Muscle of arm (tissue), 12 donors: ENCODE results near the gene INSIG2. TPM values are rescaled to one million over a fixed set of nuclear protein-coding genes. Genes with fewer than 3 reads are reported as not detected.

Experiments used
- DNase-seq: peaks from one replicate; pipeline ENCODE4 v3.0.0-alpha.2; 2013
- polyA plus RNA-seq, 12 donors: library from polyadenylated mRNA; unstranded; fragments of 120-200 nt; gene quantifications; one replicate each; pipeline ENCODE4 v1.2.1, GENCODE V29; 2013; ENCODE audit not compliant: insufficient read length in 12 of 12

Gene INSIG2
- polyA plus RNA-seq, 12 donors = 15.5 to 34.0 (median 21.7) TPM; not detected in 1

- DNase-seq = no peak
Measured at GRCh38 chr2:118095610-118096009, 7.3 kb downstream of the INSIG2 start.

DNA sequence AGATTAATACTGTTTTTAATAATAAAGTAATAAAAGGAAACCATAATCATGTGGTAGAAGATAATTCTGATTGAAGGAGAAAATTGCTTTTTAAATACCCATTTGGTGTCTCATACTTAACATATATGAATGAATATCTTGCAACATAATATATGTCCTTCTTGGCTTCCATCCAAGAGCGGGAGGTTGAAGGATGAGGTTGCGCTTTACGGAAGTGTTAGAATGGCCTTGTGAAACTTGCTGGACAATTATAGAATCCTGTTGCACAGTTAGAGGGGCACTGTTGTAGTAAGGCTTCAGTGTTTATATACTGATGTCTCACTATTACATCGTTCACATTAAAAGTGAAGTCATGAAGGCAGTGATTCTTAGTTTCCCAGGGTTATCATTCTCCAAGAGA is 9.4 kb downstream of the INSIG2 start:
- no peak for DNase-seq

DNA sequence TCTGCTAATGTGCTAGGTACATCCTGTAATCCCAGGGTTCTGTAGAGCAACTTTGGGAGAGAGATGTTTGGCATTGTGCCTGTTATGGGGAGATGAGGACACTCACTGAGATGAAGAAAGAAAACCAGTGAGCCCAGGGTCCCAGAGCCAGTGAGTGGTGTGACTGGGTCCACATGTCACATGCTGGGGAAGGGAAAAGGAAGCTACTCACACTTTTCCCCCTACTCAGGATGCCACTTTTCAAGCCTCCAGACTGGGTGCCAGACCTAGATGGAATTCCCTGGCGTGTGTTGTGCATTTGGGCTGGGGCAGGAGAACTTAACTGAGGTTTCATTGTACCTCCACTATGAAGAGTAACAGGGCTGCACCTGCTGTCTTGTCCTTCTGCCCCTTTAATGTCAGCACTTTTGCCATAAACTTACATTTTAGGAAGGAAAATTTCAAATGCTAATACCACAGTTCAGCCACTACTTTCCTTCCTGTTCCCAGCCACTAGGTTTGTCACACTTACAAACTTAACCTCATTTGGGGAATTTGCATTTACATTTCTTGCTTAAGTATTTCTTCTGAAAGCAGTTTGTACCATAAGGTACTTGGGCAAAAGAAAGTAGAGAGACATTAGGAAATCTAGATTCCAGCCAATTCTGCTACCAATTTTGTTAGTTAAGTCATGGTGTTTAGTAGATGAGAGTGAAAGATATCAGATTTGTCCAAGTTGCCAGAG is 10.2 kb downstream of the INSIG2 start:
- DNase-seq = no peak

GRCh38 chr2:118102433-118103082 is 14.3 kb downstream of the INSIG2 start:
- DNase-seq = no peak

GRCh38 chr2:118103951-118104940 is 16.0 kb downstream of the INSIG2 start:
- no peak for DNase-seq

DNA sequence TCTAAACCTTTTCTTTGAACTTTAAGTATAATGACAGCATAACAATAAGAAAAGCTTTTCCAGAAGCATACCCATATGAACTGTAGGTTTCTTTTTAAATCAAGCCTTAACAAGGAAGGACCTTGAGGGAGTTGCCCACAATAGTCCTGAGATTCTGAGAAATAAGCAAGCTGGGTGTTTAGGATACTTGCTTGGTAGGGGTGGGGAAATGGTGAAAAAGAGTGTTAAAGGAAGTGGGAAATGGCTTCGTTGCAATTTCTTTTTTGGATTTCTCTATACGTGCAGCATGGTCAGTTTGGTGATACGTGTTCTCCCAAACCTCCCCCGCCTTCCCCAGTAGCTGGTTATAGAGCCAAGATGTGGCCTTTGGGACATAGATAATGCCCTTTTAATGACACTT is 17.2 kb downstream of the INSIG2 start:
- DNase-seq = no peak

DNA sequence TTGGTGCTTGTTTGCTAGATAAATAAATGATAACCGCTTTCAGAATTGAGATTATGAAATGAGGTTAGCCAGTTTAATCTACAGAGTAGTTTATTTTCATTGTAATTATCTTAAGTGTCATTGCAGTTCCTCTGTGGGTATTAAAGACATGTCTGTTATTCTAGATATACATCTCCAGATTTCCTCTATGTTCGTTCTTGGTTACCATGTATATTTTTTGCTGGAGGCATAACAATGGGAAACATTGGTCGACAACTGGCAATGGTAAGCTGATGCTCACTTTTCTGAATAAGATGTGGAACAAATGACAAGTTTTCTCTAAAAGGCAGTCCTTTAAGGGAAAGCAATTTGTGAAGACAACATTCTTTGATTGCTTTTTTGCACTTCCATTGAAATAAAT is 18.7 kb downstream of the INSIG2 start:
- DNase-seq = no peak

DNA sequence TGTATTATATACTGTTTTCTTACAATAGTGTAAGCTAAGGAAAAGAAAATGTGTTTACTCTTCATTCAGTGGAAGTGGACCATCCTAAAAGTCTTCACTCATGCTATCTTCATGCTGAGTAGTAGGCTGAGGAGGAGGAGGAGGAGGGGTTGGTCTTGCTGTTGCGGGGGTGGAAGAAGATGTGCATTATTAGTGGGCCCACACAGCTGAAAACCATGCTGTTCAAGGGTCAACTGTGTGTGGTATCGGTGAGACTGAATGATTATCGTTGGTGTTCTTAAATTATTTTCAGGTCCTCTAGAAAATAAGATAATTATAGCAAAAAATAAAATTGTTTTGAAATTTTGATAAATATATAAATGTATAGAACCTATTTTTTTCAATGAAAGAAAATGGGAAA is 22.0 kb downstream of the INSIG2 start:
- no peak for DNase-seq

GRCh38 chr2:118110991-118111390 is 22.7 kb downstream of the INSIG2 start:
- DNase-seq = no peak

DNA sequence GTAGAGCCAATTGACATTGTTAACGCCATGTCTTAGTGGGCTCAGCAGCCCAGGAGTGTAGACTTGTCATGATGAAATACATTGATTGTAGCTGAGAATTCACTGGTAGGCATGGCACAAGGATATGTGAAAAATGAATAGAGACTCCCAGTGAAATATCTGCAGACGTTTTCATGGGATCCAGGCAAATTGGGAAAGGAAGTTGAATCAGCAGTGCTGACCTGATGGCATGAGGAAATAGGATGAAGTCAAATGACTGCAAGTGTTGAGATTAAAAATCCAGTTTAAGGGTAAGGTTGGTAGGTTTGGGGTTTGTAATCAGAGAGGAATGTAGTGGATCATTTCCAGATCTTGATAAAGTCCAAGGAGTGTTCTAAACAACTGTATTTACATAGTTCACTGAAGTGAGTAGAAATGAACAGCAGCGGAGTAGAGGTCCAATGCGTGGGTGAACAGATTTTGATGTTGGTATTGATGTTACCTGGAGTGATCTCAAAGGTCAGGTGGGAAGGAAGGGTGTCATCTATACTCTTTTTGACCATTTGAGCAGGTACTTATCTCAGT is 24.6 kb downstream of the INSIG2 start:
- DNase-seq = no peak

- no peak for DNase-seq
Measured at GRCh38 chr2:118114863-118115262, 26.6 kb downstream of the INSIG2 start.

DNA sequence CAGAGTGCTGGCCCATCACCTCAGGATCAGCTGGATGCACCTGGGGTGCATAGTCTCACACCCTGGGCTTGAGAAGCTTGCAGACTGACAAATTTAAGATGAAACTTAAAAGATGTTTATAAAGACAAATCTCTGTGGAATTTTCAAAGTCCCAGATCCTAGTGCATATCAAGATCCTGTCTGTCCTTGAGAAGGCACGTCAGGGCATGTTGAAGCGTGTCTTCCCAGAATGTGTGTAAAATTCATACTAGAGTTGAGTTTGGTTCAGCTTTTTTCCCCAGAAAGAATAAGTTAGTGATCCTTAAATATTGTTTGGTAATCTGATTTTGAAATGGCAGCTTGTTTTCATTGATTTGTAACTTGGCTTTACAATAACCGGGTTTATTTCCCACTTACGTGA is 27.5 kb downstream of the INSIG2 start:
- no peak for DNase-seq

DNA sequence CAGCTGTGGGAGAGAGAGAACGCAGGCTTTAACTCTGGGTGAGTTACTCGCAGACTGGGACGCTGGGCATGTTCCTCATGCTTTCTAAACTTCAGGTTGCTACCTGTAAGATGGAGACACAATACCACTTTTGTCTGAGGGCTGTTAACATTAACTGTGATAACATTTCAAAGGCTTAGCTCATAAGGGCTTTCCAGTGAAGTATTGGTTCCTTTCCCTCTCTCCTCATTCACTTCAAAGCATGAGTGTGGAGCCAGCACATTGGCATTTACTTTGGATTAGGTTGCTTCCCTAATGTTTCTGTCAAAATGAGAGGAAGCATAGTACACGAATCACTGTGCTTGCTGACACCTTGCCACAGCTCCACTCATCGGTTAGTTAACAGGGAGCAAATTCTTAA is 30.2 kb downstream of the INSIG2 start:
- DNase-seq = no peak

DNA sequence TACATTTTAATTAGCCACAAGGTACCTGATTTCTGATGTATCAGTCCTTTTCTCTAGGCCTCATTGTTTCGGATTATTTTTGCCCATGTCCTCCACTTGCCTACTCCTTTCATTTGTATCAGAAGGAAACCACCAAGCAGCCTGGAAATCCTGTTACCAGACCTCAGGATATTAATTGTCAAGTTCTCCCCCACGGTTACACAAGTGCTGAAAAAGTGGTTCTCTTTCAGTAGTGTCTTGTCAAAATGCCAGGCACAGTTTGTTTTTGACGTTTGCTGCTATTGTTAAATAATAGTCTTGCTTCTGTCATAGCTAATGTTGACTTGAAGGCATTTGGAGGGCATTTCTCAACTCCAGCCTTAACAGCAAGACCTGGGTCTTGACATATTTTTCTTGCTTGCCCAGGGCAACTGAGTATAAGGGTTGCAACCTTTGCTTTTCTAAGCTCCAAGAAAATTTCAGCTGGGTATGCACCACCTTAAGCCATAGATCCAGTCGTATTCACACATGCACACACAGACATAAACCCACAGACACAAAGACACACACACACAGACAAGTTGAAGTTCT is 31.0 kb downstream of the INSIG2 start:
- no peak for DNase-seq

DNA sequence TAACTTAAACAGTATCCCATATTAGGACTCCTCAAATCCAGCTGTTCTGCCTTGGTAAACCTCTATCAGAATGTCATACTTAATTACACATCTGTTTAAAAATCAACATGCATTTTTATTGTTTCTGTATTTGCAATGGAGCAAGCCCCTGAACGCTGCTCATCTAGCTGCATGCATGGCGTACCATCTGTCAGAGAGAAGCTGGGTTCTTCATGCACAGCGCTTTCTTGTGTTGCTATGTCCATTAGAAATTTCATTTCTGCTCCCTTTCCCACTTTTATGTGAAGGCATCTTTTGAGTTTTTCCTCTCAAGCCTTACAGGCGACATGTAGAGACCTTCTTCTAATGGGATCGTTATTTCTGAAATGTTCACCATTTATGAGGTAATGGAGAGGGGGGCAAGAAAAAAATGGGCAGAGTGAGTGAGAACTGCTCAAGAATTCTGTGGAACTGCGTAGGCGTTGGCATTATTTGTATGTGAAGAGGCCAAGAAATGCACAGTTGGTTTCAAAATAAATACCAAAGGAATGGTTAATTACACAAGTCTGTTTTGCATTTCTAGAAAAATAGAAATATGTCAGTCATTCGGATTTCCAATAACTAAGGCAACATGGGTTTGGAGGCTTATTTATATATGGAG is 31.6 kb downstream of the INSIG2 start:
- no peak for DNase-seq

DNA sequence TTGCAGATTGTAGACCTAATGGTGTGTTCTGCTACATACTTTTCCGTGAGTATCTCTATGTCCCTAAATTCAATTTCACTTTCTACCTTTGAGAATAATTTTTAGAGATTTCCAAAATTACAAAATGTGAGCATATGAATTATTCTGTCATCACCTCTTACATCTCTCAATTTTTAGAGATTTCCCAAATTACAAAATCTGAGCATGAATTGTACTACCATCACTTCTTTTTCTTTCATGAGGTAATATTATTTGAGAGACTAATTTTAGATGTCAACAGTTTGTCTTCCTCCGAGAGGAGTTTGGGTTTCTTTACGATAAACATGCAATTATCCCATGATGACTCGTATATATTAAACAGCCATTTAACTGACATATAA is 32.1 kb downstream of the INSIG2 start:
- no peak for DNase-seq

DNA sequence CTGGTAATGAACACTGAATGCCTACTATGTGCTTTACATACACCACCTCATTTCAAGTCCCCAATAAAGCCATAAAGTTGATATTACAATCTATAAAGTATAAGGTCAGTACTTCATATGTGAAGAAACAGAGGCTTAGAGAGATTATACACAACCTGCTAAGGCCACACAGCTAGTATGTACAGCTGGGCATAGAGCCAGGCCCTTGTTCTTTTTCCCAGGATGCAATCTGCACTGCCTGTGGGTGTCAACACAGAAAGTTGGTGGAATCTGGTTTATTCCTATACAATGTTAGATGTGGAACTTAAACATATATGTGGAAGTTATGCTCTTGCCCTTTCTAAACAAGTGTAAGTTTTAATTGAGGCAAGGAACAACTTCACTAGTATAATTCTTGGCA is 32.8 kb downstream of the INSIG2 start:
- no peak for DNase-seq

DNA sequence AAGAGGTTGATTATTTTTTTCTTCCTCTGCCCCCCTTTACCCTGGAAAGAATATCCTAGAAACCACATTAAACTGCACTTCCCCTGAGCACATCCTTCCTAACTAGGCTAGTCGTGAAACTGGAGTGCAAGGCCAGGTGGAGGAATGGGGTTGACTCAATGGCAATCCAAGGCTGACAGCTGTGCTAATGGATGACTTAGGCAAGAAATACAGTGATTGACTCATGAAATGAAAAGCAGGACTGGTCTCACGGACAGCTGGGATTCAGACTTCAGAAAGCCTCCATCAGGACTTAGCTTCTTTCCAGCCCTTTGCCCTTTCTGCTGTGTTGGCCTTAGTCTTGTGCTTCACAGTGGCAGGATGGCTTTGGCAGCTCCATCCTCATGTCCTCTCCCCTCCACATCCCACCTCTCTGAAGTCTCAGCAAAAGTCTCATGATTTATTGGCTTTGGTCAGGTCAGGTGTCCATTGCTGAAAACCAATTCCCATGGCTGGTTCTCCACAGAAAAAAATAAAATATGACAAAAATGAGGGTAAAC is 33.8 kb downstream of the INSIG2 start:
- no peak for DNase-seq

DNA sequence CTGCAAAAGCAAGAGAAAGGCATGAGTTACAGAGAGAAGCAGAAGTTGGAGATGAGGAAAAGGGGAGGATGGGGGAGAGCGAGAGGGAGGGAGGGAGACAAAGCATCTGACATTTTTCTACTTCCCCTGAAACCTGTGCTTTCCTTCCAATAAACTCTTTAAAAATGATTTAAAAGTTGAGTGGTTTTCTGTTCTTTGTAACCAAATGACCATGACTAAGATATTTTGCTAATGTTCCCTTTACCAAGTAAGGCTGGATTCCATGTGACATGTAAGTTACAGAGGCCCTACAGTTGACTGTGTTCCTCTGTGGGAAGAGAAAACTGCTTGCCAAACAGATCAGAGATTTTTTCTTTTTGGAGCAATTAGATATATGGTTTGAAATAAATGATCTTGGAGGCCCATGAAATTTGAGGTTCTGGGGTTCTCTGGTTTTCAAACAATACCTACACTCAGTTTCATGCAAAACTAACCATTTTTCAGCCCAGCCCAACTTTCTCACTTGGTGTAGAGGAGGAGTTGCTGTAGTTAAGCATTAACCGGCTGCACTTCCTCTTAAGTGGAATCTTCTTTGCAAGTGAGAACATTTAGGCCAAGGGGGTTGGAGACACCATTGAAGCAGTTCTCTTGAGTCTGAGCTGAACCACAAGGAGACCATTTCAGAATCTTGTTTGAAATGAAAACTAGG is 34.5 kb downstream of the INSIG2 start:
- DNase-seq = peak; percentile 14

DNA sequence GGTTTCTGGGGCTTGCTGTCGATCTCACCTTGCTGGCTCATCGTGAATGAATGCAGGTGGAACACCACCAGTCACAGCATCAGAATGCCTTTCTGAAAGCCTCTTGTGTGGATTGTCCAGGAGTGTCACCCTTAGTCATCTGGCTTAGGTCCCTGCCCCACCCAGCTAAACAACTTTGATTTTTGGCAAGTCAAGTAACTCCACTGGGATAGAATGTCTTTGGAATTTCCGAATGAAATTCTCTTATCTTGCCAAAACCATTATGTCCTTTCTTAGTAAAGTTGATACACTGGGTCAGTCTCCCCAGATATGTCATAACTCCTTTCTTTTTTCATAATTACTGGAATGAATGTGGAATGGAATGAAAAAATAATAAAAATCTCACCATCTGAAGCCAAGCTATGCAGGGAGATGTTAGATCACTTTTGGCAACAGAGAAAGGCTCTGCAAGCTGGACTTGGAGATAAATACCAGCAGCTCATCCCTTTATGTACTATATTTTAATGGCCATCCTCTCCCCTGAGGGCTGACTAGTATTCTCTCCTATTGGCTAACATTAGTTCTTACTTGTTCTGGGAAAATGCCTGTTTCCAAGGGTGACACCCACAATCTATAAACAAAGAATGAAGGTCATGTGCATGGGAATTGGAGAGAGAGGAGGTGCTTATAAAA is 35.4 kb downstream of the INSIG2 start:
- peak; percentile 81 for DNase-seq
